Measurements from ENCODE around the gene STOML2. TPM values are rescaled to one million over a fixed set of nuclear protein-coding genes. Genes with fewer than 3 reads are reported as not detected.

The STOML2 gene
- total and polyA plus RNA-seq, 2 donors (not counting 1 experiment from before 2014, with no cell fraction given): 58.9 to 64.6 TPM

GRCh38 chr9:35070823-35071813 is 31.8 kb downstream of the STOML2 start:
- WGBS (ENCODE audit: insufficient coverage): 1% methylated on average over 13 of the region's 20 CpGs
- DNase-seq: peak; percentile 58
- peak overlapping the region; percentile 87 for H3K4me2 ChIP-seq (replicated peaks; ENCODE audit: low read depth, low read length, poor library complexity, severe bottlenecking)
- ChIA-PET POLR2A (interaction anchor here (0.5 to 2.3 kb wide), 11 partner anchors 9 to 943 kb away, joined by 3 to 14 read pairs (median 4); partner anchors contain the start of genes ATOSB, DNAJB5, FANCG and PIGO), CTCF (interaction anchor here (0.7 to 4.1 kb wide), 12 partner anchors 9 to 171 kb away, joined by 3 to 20 read pairs (median 5); partner anchors contain the start of genes FANCG, PIGO and STOML2)
- intact Hi-C loops (cut with micrococcal nuclease): loop anchor here (2.0 to 10.0 kb wide), 2 partner anchors 20 to 664 kb away; partner anchors contain the start of genes CREB3 and TLN1
- no peaks in the 10 kb centered on the region for H3K9me3 ChIP-seq (ENCODE audit: control extremely low read depth in 1 of 3, control insufficient read depth in 2 of 3, insufficient read depth in 1 of 3, low read length in 2 of 3)
- H3K36me3 ChIP-seq (replicated peaks in 1 of 2; ENCODE audit: control extremely low read depth in 1 of 2, control insufficient read depth in 1 of 2, extremely low read depth in 1 of 2, insufficient read depth in 2 of 2, low read length in 1 of 2): peaks cover 2 to 47% of the 10 kb centered on the region in 2 experiments
- peaks cover 74% of the 10 kb centered on the region for H3K79me2 ChIP-seq (ENCODE audit: control insufficient read depth, insufficient read depth, low read length)
- H3K4me3 ChIP-seq (ENCODE audit: control extremely low read depth in 1 of 5, extremely low read depth in 1 of 5, insufficient read depth in 1 of 5, low read depth in 2 of 5, low read length in 4 of 5): peak overlapping the region; percentile 73 to 96 (median 86)
- peak overlapping the region; percentile 84 to 97 for H3K27ac ChIP-seq (ENCODE audit: low read length in 2 of 2)
- H3K27me3 ChIP-seq (replicated peaks in 1 of 4; ENCODE audit: control extremely low read depth in 1 of 4, control insufficient read depth in 3 of 4, insufficient read depth in 4 of 4, low read length in 3 of 4): no peaks in the 10 kb centered on the region
- peak overlapping the region; percentile 96 for H3K9ac ChIP-seq (ENCODE audit: low read length)
- H3K4me1 ChIP-seq (ENCODE audit: control insufficient read depth in 2 of 2, insufficient read depth in 2 of 2, low read length in 2 of 2): peaks cover 40 to 45% of the 10 kb centered on the region in 2 donors
- TF ChIP-seq CTCF (IDR thresholded peaks at IDR 0.05) (no peak), EZH2 (IDR thresholded peaks at IDR 0.05; ENCODE audit: borderline replicate concordance, insufficient read depth, low read depth, low read length, poor library complexity, severe bottlenecking) (no peak)
- Mint-ChIP-seq H3K9me3 (ENCODE audit: insufficient read depth) (no peaks in the 10 kb centered on the region), H3K4me1 (peaks cover 54% of the 10 kb centered on the region), H3K4me3 (peak overlapping the region; percentile 89), H3K27me3 (no peaks in the 10 kb centered on the region), H3K27ac (peak overlapping the region; percentile 90)
- ATAC-seq (ENCODE audit: low read depth): no peak
- peaks cover 63% of the 10 kb centered on the region for H4K20me1 ChIP-seq (ENCODE audit: control insufficient read depth, insufficient read depth, low read length, poor library complexity, severe bottlenecking)
- peak overlapping the region; percentile 78 for H2AFZ ChIP-seq (ENCODE audit: insufficient read depth, low read depth, low read length, poor library complexity, severe bottlenecking)
